NCI-H2107 treated with DMSO at 0.1 percent for 48 hours (cell line): ENCODE results near the gene LTK.

ENCODE experiments used
- DNase-seq: peaks from one replicate; lab custom pipeline; 2025; ENCODE audit not compliant: unreplicated experiment; lab: John Stamatoyannopoulos, UW

Gene LTK

DNA sequence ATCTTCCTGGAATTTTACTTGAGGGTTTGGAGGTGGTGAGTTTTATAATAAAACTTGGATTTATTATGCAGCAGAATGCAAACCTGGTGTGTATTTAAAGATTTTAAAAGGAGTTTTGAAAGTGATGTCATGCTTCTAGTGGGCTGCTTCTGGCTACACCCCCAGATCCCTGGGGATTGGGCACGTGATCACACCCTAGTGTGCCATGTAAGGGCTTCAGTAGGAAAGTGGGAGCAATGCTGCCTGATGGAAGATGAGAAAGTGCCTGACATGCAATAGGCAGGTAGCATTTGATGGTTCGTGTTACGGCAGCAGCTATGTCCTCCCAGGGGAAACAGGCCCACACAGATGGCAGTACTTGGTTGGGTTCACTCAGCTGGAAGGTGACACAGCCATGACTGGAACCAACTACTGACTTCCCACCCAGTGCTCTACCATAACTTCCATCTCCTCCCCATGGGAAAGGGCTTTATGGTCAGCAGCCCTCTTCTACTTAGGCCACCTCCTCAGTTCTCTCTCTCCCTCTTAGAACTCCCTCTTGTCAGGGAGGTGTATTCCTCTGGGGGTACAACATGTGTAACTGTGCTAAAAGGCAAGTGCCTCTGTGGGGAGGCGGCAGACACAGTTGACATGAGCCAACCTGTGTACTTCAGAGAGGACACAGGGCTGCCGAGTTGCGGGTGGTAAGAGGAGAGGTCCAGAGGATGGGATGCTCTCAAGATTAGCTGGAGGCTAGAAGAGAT is 14.3 kb downstream of the LTK start:
- DNase-seq: peak; percentile 43

DNA sequence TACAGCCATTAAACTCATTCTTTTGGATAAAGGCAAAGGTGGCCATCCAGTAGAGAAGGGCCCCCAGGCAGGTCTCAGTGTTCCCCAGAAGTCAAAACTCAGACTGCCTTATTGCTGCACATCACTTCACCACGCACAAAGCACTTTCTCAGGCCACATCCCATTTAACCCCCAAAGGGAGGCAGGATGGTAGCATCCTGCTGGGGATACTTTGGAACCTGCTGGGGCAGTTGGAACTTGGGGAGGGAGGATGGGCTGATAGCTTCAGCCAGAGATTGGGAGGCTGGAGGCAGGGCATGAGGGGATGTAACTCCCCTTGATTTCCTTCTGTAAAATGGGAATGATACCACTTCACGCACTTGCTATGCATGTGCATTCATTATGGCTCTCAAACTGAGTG is 15.0 kb downstream of the LTK start:
- DNase-seq: no peak

DNA sequence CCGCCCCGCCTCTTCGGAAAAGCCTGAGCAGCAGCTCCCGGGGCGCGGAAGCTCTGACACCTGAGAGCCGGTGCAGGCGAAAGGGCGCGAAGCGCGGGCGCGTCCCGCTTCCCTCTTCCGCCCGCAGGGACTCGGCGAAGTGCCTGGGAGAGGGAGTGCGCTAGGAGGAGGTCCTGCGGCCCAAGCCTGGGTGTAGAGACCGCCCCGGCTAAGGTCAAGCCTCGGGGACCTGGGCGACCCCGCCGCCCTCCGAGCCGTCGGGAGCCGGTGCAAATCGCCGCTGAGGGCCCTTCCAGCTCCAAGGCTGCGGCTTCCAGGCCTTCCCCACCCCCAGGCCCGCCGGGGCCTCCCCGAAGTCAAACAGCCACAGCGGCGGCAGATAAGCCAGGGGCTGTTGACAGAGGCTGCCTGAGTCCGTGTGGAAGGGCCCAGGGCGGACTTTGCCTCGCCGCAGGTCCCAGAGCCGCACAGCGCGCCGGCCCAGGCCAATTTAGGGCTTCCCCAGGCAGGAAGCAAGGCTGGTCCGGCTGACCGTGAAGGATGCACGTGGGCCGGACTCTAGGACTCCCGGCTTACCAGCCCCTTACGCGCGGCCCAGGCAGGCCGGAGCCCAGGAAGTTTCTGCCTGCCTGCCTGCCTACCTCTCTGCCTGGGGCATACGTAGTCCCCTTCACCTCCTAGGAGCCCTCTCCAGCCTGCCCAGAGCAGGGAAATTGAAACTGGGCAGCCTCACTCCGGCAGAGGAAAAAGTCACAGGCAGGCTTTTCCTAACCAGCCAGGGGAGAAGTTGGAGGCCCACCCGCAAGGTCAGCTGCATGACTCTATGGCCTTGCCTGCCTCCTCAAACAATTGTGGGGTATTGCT is 17.7 kb downstream of the LTK start:
- no peak for DNase-seq

DNA sequence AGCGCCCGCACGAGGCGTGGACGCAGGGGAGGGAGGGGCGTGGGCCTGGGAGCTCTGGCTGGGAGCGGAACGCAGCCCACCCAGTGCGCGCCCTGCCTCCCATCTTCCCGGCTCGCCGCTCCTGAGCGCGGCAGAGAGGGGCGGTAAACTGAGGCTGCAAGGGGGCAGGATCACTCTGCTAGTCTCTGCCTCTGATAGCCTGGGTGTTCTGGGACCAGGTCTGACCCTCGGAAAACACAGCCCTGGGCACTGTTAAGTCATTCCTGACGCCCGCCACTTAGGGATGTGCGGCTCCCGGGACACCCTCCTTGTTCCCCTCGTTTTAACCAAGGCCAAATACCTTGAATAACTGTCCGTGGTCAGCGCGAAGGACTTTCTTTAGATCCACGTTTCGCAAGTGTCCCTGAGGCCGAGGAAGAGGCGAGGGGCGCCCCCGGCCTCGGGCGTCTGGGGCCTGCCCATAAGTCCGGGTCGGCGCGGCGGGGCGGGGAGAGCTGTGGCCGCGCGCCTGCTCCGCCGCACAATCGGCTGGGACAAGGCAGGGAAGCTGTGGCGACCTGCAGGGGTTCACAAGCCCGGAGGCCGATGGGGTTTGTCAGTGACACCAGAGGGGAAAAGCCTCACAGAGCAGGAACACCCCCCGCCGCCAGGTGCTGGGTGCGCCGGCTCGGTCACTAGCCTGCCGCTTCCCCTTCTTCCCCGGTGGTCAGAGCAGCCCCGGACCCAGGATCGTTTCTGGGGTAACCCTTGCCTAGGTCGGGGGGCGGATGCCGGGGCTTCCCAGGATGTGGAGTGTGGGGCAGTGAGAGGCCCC is 18.5 kb downstream of the LTK start:
- no peak for DNase-seq

DNA sequence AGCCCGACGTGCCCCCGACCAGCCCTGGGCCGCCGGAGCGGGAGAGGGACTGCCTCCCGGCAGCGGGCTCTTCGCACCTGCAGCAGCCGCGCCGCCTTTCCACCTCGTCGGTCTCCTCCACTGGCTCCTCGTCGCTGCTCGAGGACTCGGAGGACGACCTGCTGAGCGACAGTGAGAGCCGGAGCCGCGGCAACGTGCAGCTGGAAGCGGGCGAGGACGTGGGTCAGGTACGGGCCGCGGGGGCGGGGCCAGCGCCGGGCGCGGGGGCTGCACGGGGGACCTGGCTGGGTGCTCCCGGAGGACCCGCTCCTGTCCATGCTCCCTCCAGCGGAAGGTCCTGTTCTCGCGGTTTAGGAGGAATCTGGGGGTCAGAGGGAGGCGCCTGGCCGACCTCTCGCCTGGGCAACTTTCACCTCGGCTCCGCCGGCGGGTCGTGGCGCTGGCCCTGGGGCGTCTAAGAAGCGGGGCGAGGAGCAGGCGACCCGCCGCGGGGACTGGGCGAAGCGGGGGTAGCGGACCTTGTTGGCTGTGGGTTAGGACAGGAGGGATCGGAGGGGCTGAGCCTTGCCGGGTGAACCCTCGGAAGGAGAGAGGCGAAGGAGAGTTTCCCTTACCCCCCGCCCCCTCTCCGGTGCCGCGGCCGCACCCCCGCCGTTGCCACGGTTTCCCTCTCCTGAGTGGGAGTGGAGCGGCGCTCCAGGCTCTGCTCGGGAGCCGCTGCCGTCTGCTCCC is 19.3 kb downstream of the LTK start:
- DNase-seq: no peak

DNA sequence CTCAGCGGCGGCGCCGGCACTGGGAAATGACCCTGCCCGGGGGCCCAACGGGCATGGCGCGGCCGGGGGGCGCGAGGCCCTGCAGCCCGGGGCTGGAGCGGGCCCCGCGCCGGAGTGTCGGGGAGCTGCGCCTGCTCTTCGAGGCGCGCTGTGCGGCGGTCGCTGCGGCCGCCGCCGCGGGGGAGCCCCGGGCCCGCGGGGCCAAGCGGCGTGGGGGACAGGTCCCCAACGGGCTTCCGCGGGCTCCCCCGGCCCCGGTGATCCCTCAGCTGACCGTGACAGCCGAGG is 19.8 kb downstream of the LTK start:
- DNase-seq: no peak

DNA sequence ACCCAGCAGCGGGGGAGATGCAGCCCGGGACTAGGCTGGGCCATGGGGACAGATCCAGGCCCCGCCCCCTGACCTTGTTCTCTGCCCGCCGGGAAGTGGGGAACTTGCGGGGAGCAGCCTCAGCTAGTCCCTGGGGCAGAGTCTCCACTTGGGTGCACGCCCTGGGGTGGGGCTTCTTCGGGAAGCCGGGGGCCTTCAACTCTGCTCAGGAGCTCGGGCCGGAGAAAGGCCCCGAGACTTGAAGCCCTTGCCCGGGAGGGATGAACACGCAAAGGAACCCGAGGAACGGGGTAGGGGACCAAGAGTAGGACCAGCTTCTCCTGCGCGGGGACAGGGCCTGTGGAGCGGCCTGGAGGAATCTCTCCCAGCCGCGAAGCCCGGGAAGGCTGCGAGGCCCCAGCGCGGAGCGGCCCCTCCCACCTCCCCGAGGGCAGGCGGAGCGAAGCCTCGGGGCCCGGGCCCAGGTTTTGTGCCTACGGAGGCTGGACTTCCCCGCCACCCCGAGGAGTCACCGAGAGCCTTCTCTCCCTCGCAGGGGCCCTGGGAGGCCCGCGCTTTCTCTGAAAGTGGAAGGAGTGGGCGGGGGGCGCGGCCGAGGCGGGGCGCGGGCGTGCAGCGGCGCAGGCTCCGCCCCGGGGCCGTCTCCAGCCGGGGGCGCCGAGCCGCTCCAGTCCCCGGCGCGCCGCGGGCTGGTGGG is 20.3 kb downstream of the LTK start, which contains the start of gene ITPKA:
Gene ITPKA, plus strand, starts transcription at position 670 of the 697 bp plus-strand sequence. CDS start 54 bp downstream, outside the sequence.
- no peak for DNase-seq

DNA sequence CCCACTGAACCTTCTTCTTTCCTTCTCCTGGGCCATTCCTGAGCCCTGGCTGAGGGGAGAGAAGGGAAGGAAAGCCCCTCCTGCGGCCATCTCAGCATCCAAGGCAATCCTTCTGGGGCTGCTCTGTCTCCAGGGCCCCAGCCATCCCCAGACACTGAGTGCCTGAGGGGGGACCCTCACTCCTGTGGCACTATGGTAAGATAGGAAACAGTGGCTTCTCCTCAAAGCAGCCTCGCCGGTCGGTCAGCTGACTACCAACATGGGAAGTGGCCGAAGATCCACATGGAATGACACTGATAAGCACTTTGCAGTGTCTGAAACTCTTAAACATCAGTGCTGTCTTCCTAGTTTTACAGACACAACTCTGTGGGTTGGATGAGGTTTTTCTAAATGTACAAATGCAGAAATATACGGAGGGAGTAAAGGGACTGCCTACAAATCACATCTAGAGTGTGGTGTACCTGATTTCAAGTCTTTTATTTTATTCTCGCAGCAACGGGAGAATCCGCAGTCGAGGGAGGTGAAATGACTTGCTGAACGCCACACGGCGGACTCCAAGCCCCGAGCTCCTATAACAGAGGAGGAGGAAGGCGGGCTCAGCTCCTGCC is 20.9 kb downstream of the LTK start:
- DNase-seq: no peak

DNA sequence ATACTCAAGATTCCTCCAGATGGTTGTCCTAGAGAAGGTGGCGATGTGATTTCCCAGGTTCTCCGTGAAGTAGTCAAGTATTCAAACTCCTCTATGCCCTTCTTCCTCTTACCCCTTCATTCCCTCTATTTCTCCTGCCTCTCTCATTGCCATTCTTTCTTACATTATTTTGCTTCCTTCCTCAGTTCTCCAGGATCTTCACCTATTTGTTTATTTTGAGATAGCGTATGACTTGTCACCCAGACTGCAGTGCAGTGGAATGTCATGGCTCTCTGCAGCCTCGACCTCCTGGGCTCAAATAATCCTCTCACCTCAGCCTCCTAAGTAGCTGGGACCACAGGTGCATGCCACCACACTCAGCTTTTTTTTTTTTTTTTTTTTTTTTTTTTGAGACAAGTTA is 21.7 kb downstream of the LTK start:
- DNase-seq: no peak

DNA sequence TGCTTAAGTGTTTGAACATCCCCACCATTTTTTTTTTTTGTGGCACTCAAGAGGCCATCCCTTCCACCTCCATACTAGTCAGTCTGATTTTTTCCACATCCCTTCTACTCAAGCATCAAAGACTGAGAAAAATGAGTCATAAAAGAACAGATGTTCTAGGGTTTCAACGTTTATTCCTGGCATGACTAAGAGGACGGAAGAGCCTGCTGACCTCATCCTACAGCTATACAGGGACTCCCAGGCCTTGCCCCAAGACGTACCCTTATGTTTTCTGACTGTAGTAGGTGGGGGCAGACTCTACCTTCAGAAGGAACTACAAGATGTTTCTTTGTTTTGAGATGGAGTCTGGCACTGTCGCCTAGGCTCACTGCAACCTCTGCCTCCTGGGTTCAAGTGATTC is 23.3 kb downstream of the LTK start:
- no peak for DNase-seq

DNA sequence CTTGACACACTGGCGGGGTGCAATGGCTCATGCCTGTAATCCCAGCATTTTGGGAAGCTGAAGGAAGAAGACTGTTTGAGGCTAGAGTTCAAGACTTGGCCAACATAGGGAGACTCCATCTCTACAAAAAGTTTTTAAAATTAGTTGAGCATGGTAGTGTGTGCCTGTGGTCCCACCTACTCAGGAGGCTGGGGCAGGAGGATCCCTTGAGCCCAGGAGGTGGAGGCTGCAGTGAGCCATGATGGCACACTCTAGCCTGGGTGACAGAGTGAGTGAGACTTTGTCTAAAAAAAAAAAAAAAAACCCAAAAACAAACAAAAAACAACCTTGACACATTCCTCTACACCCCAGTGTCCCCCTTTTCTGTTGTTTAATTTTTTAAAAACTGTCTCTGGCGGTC is 24.0 kb downstream of the LTK start:
- DNase-seq: no peak

DNA sequence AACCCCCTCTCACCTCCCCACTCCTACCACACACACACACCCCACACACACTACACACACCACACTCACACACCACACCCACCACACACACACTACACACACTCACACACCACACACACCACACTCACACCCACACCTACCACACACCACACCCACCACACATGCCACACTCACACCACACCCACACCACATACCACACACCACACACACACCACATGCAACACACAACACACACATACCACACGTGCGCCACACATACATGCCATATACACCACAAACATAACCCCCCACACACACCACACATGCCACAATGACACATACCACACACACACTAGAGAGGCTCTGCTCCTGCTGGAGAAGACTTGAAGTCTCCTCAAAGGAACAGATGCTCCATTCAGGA is 25.8 kb downstream of the LTK start:
- DNase-seq: no peak

DNA sequence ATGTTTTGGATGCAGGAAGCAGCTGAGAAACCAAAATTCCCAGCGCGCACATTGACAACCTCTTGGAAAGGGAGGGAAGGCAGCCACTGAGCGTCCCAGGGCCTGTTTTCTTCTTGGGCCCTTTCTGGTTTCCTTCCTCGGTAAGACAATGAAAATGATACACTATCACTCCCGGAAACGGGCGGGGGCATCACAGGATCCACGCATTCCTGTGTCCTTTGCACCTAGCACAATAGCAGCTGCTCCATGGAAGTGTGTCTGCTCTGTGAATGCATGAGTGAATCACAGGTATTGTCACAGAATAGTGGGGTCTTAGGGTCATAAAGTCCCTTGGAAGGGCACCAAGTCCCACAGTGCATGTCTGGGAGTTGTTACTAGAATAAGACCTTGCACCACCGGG is 26.2 kb downstream of the LTK start:
- DNase-seq: no peak

DNA sequence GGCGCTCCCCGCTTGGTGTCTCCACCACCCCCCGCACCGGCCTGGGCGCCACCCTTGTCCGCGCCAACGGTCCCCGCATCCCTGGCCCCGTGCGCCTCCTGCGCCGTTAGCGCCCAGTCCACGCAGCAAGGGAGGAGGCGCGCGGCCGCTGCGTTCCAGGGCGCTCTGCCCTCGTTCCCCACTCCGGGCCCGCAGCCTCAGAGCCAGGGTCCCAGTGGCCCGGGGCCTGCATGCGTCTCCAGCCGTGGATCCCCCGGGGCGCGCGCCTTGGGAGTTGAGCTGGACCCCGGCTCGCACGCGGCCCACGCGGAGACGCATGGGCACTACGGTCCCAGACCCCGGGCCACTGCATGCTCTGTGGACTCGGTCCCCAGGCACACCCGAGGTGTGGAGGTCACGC is 27.3 kb downstream of the LTK start:
- no peak for DNase-seq

DNA sequence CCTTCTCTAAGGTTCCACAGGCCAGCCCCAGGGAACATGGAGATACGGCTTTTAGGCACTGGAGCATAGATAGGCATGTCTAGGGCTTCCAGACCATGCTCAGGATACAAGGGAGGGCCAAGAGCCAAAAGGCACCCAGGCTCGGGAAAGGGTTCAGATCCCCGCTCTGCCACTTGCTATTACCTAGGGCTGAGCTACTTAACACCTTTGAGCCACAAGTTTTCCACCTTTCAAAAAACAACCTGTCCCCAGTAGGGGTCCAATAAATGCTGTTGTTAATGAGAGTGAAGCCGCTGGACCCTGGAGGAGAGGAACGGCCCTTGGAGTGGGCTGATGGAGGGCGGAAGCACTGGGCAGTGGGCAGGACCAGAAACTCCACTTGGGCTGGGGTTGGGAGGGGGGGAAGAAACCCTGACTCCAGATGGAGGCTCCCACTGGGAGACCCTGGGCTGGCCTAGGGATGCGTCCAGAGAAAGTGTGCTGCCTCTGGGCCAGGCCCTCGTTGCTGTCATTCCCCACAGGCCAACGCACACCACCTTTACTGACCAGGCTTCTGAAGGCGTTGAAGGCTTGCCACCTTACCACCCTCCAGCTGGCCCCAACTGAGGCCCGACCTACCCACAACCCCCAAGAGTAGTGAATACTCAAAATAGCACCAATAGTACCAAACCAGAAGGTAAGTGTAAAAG is 28.5 kb downstream of the LTK start:
- no peak for DNase-seq

DNA sequence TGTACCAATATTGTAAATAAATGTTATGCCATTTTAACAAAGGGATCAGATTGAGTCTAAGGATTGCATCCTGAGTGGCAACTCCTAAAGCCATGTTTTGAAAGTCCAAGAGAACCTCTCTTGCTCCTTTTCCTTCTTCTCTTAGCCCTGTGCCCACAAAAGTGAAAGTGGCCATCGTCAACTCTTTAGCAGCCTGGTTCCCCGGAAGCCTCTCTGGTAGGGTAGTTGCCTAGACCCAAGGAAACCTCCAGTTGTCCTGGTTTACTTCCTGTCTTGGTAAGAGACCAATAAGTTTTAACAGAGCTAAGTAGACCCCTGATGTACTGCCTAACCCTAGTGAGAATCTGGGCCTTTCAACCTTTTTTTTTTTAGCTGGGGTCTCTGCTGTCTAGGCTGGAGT is 30.1 kb downstream of the LTK start:
- no peak for DNase-seq

DNA sequence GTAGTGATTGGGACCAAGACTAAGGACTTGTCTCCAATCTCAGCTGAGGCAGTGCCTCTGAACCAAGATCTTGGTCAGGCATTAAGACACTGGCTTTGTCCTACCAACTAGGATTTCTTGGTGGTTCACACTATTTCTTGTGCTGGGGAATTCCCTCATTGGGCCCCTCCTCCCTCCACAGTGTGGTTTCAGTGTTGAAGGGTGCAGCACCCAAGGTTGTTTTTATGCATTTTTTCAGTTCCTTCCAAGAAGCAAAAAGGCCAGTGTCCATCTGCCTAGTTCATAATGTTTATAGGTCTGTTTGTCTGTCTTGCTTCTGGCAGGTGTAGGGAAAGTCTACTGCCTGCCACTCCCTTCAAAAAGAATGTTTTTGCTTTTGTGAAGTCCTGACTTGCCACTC is 30.5 kb downstream of the LTK start:
- DNase-seq: no peak

DNA sequence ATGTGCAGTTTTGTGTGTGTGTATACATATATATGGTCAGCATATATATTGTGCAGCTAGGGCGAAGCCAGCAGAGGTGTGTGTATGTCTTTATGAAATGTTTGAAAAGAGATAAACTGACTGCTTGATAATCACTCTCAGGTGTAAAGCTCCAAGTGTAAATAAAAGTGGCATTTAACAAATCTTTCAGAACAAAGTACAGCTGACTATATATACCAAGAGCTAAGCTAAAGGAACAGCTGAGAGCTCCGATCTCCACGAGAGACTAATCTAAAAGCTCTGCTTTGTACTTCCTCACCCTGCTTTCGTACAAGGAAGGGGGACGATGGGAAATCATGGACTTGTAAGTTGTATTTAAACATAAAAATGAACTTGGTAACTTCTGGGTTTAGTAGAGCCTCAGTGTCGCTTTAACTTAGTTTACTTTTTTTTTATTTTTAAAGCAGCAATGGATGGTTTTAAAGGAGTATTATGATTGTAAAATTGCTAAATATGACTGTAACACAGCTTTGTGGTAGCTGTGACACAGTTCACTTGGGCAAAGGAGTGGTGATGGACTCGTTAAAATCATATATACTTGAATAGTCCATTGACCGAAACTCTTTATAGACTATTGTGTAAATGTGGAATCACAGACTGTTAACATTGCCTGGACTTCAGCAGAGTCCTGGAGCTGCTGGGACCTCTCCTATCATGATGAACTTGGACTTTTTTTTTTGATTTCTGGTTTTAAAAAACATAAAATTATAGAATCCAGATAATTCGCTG is 31.3 kb downstream of the LTK start:
- DNase-seq: no peak
